Gastrocnemius medialis (tissue), 4 donors: Measurements from ENCODE around the gene HACD2.

ENCODE experiments used
- CTCF ChIP-seq, 5 experiments: fragments of 450-650 bp in 3 of 5; fragments of 200-600 bp in 2 of 5; sonication (generic) in 2 of 5; IDR thresholded peaks in 4 of 5; conservative IDR thresholded peaks in 1 of 5; 1 replicate in 4 of 5; 2 replicates in 1 of 5; pipeline ENCODE4 v1.5.1; 2016 to 2019; ENCODE audit warnings: antibody characterized with exemption in 5 of 5, mild to moderate bottlenecking in 3 of 5, moderate library complexity in 3 of 5
- POLR2A ChIP-seq, 2 donors: fragments of 450-650 bp; IDR thresholded peaks; one replicate each; pipeline ENCODE4 v1.6.1; 2017; ENCODE audit warnings: antibody characterized with exemption in 2 of 2, mild to moderate bottlenecking in 2 of 2, moderate library complexity in 2 of 2

DNA sequence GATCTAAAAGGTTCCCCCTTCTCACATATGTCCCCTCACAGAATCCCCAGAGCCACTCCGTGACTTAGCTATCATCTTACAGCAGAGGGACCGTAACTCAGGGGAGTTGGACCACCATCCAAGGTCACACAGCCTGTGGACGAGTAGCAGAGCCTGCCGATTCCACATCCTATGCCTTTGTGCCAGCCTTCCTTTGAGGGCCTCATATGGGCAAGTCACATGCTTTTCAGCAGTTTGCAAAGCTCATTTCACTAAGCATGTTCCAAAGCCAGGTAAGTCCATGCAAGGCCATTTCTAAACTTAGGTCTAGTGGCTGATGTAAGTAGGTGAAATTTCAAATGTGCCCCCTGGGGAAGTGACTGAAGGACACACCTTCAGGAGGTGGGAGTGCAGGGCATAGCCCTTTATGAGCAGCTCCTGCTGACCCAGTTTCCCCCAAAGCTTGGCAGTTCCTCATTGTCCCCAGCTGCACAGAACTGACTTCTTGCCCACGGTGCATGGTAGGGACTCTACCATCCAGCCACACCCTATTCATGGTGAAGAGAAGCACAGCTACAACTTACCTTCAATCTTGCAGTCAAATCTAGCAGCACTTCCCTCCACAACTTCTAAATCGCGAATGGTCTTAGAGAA, 33.3 kb upstream of the HACD2 start:
- TF ChIP-seq CTCF (IDR thresholded peaks at IDR 0.05 in 4 of 5, conservative IDR thresholded peaks at IDR 0.05 in 1 of 5) (no peak), POLR2A (IDR thresholded peaks at IDR 0.05) (no peak)
